GM13976 (cell line): ENCODE results near the gene HTR3E.

Experiments
- DNase-seq: peaks from one replicate; pipeline ENCODE4 v3.0.0; 2012; ENCODE audit warnings: low spot score
- CTCF ChIP-seq: IDR thresholded peaks from 2 replicates; pipeline ENCODE4 v1.5.1; 2012; ENCODE audit warnings: borderline replicate concordance, mild to moderate bottlenecking; ENCODE audit not compliant: insufficient read depth; ENCODE audit errors: extremely low read depth, missing control alignments, control extremely low read depth
- in situ Hi-C: fragments of 300-500 bp; cut with MboI; formaldehyde crosslinking; loops from one replicate; pipeline ENCODE4 v1.12.0; 2022; ENCODE audit warnings: low sequenced_read_pairs, mixed read lengths, inconsistent platforms; ENCODE audit not compliant: unreplicated experiment

Gene HTR3E

DNA sequence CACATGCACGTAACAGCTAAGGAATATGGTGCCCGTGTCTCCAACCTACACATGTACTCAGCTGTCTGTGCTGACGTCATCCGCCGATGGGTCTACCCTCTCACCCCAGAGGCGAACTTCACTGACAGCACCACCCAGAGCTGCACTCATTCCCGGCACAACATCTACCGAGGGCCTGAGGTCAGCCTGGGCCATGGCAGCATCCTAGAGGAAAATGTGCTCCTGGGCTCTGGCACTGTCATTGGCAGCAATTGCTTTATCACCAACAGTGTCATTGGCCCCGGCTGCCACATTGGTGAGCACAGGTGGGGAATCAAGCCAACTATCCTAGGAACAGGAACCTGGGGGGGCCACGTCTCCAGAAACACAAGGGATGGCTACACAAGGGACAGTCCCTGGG is 43.6 kb downstream of the HTR3E start:
- in situ Hi-C loops: no loop called here
- no peak for TF ChIP-seq CTCF
- no peak for DNase-seq

DNA sequence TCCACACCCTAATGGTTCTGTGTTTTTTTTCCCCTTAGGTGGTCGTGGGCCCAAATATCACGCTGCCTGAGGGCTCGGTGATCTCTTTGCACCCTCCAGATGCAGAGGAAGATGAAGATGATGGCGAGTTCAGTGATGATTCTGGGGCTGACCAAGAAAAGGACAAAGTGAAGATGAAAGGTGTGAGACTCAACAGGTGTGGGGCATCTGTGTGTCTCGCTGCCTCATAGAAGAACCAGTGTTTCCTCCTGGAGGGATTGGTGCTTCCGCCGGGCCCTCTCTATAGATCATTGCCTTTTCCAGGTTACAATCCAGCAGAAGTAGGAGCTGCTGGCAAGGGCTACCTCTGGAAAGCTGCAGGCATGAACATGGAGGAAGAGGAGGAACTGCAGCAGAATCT is 45.3 kb downstream of the HTR3E start:
- TF ChIP-seq CTCF: no peak
- DNase-seq: no peak
- in situ Hi-C loops: no loop called here

GRCh38 chr3:184143327-184143726 is 46.5 kb downstream of the HTR3E start:
- no peak for TF ChIP-seq CTCF
- DNase-seq: no peak
- in situ Hi-C loops: no loop called here

DNA sequence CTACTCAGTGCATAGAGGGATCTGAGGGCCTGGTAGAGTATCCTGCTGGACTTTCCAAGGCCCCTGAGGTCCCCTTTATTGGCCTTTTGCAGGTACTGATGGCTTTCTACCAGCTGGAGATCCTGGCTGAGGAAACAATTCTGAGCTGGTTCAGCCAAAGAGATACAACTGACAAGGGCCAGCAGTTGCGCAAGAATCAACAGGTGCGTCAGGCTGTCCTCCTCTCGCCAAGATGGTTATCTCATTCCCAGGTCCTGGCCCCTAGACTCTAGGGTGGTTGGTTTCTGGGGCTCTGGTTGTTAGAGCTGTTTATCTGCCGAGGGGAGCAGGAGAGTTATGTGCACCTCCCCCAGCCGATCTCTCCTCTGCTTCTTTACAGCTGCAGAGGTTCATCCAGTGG is 47.6 kb downstream of the HTR3E start:
- no peak for TF ChIP-seq CTCF
- in situ Hi-C loops: no loop called here
- DNase-seq: no peak

GRCh38 chr3:184145111-184145524 is 48.3 kb downstream of the HTR3E start:
- in situ Hi-C loops: no loop called here
- TF ChIP-seq CTCF: peak; percentile 43
- no peak for DNase-seq

DNA sequence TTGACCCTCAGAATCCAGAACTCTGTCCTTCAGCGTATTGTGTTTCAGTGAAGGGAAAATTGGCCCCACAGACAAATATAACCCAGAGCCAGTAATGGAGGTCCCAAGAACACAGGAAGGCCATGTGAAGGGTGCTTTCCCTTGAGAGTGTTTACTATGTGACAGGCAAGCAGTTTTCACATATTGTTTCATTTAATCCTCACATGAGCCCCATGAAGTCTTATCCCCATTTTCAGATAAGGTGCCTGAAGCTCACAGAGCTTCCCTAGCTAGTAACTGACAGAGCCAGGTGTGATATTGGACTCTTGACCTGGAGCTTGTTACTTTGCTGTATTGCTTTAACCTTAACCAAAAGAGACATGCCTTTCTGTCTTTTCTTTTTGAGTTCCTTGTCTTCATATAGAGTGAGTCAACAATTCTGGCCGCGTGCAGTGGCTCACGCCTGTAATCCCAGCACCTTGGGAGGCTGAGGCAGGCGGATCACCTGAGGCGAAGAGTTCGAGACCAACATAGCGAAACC is 48.9 kb downstream of the HTR3E start:
- no peak for DNase-seq
- no peak for TF ChIP-seq CTCF
- in situ Hi-C loops: no loop called here

GRCh38 chr3:184148076-184148475 is 51.2 kb downstream of the HTR3E start:
- in situ Hi-C loops: no loop called here
- TF ChIP-seq CTCF: no peak
- DNase-seq: no peak
